GM19463 (cell line): ENCODE data around the gene BLNK.

Experiments used
- ATAC-seq: cut with Tn5 transposase; IDR thresholded peaks from one replicate; pipeline ENCODE4 v1.9.1; 2021; ENCODE audit warnings: mild to moderate bottlenecking, moderate library complexity; ENCODE audit not compliant: unreplicated experiment

BLNK gene

DNA sequence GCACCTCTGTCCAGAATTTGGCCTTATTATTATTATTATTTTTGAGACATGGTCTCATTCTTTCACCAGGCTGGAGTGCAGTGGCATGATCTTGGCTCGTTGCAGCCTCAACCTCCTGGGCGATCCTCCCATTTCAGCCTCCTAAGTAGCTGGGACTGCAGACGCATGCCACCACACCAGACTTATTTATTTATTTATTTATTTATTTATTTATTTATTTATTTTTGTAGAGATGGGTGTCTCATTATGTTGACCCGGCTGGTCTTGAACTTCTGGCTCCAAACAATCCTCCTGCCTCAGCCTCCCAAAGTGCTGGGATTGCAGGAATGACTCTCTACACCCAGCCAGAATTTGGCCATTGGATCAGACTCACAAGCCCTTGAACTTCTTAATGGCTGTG, 6.4 kb downstream of the BLNK start:
- ATAC-seq: no peak

GRCh38 chr10:96263669-96264068, 7.7 kb downstream of the BLNK start:
- ATAC-seq: peak; percentile 37

DNA sequence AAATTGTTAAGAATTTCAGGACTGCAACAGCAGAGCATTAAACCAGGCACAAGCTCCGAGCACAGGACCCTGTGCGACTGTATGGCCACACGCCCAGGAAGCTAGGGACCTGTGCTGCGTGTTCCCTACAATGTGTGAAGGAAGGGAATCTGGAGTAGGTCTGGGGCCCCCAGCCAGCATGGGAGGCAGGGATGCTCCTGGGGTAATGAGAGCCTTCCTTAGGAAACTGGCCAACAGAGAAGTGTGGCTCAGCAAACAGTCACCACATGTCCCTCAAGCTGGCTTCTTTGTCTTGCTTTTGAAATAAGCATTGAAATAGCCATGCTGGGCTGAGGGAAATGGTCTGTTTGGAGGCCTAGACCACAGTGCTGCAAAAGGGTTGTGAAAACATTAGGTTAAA, 8.2 kb downstream of the BLNK start:
- ATAC-seq: no peak

DNA sequence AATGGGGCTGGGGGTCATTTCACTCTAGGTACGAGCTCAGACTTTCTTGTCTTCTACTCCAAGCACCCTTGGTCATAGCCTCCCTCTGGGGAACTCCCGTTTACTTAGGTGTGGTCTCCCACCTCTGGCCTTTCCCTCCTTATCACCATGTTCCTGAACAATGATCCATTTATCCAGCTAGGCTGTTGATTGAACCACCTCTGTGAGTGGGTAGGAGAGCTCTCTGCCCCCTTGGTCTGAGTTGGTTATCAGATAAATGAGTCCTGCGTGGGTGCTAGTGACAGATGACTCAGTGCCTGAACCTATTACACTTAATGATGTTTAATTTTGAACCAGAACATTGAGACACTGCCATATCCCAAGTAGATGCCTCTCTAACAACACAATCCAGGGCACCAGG, 9.4 kb downstream of the BLNK start:
- ATAC-seq: no peak

DNA sequence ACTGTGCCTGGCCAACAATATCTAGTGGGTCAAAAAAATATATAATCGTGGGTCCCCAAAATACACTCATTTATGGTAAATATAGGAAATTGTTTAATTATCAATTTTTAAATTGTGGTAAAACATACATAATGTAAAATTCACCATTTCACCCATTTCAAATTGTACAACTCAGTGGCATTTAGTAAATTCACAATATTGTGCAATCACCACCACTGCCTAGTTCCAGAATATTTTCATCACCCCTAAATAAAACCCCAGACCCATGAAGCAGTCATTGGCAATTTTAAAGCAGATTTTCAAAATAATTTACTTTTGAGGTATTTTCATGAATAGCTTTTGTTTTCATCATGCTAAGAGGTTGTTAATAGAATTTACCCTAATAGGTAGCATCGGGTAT, 10.2 kb downstream of the BLNK start:
- ATAC-seq: no peak

DNA sequence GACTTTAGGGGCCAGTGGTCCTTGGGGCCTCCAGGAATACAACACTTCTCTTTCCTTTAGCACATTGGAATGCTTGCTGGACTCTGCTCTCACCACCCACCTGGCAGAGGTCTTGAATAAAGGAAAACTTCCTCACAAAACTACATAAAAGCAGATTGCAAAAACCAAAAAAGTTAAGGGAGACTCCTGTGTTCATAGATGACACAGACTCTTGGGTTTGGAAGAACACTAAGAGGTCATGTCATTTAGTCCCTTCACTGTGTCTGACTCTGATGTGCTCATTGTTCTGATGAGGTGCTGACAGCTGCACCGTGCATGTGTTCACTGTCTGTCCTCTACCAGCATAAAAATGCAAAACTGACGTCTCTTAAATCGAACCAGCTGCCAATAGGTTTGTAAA, 11.4 kb downstream of the BLNK start:
- ATAC-seq: peak; percentile 39

DNA sequence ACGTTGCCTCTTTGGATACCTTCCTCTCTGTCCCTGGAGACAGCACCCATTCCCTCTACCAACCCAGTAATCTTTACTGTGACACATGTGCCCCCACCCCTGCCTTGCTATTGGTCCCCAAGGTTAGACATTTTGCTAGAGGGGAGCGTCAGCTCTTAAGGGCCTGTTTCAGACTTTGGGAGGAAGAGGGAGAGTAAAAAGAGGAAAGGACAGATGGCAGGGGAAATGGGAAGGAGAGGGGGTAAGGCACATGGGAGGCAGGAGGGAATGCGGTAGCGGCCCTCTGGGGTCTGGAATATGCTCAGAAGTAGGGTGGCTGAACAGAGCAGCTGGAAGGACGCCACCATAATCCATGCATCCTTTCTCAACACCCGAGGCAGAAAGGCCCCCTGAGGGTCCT, 12.2 kb downstream of the BLNK start:
- no peak for ATAC-seq

DNA sequence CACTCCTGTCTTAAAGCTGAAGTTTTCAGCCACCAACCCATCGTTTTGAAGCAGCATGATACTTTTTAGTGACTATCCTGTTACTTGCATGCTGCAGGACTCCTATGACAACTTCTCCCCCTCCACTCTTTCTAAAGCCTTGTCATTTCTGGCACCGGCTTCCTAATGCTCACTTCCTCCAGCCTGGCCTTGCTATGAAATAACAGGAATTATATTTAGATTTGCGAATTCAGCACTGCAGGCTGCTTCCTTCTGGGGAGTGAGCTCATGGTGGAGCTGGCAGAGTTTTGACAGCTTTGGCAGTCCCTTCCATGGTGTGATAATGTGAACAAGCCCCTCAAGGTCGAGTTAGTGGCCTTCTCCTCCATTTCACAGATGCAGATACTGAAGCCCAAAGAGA, 13.4 kb downstream of the BLNK start:
- ATAC-seq: no peak

- no peak for ATAC-seq
Measured at GRCh38 chr10:96255549-96256333, 15.6 kb downstream of the BLNK start.

GRCh38 chr10:96254976-96255375, 16.4 kb downstream of the BLNK start:
- ATAC-seq: no peak

DNA sequence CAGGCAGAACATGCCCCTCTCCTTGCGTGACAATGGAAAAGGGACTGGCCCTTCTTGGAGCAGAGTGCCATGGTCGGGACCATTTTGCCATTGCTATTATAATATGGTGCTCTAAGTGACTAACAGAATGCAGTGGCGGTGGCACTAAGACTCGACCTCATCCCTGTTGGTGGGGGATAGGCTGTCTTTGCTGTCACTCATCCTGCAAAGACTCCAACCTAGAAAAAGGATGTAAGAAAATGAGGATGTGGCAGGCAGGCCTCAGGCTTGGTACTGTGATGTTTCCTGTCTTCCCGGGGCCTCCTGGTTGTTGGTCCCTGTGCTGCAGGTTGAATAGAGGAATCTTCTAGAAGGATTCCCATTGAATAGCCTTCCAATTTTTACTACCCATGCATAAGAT, 18.6 kb downstream of the BLNK start:
- ATAC-seq: no peak

DNA sequence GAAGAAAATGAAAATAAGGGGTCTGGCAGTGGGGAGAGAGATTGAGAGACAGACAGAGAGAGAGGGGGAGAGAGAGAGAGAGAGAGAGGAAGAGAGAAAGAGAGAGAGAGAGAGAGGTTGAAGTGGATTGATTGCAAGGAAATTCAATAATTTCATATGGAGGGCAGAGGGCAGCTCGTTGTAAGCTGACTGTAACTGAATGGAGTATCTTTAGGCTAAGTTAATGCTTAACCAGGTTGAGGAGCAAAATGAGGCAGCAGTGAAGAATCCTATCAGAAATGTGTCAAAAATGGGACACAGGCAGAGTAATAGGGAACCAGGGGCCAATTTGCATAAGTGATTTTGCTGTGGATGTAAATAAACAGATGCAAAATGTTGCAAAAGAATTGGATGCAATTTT, 21.0 kb downstream of the BLNK start:
- no peak for ATAC-seq

GRCh38 chr10:96249264-96249663, 22.1 kb downstream of the BLNK start:
- ATAC-seq: no peak

GRCh38 chr10:96244354-96244753, 27.0 kb downstream of the BLNK start:
- peak; percentile 98 for ATAC-seq

DNA sequence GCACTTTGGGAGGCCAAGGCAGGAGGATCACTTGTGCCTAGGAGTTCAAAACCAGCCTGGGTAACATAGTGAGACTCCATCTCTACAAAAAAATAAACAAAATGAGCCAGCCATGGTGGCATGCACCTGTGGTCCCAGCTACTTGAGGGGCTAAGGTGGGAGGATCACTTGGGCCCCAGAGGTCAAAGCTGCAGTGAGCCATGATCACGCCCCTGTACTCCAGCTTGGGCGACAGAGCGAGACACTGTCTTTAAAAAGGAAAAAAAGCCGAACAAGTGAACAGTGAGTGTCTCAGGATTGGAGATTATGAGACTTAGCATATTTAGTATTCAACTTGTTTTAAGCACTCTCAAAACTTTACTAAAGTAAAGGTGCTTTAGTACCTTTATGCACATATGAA, 28.1 kb downstream of the BLNK start:
- ATAC-seq: no peak

- no peak for ATAC-seq
Measured at GRCh38 chr10:96242822-96243221, 28.5 kb downstream of the BLNK start.

DNA sequence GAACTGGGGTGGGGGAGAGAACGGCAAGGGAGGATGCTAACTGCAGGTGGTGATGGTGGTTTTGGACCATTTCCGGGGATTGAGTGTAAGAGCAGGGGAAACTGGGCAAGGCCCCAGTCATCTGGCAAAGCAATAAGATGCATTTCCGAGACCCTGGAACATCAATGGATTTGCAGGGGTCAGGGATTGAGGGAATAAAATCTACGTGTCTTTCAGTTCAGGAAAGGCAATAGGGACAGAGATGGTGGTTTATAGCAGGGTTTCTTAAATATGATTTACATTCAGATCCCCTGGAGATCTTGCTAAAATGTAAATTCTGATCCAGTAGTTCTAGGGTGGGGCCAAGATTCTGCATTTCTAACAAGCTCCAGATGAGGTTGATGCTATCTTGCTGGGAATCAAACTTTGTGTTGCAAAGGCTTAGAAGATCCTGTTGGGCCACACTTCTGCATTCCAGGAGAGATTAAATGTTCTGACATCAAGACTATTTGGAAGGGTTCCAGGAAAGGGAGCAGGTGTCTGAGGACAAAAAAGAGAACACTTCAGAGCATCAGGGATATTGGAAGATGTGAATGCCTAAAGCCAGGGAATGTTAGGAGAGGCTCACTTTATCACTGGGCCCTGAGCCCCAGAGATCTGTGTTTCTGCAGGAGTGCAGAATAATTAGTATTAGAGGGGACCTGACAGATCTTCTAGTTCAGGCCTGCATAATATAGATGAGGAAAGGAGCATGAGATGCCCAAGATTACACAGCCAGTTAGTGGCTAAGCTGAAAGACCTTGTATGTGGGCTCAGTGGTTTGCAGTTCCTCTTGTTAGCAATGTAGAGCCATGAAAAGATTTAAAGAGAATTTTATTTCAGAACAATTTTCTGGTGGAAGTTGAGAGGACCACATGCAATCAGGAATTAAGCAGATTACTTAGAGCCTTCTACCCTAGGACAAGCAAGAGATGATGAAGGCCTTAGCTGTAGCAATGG, 32.4 kb downstream of the BLNK start:
- no peak for ATAC-seq

DNA sequence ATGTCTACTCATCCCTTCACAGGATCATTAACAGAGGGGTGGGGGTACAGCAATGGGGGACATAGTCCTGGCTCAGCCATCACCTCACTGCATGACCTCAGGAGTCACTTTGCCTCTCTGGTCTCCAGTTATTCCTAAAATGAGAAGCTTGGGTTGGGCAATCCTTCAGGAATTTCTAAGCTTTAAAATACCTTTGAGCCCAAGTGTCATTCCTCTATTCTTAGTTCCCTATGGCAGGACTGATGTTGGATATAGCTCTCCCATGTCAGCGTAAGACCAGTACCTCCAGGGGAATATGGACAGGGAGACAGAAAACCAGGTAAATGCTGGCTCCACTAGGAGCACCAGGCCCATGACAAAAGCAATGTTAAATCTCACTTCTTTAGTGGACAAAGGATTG, 34.5 kb downstream of the BLNK start:
- ATAC-seq: no peak

- no peak for ATAC-seq
Measured at GRCh38 chr10:96236090-96236478, 35.3 kb downstream of the BLNK start.

DNA sequence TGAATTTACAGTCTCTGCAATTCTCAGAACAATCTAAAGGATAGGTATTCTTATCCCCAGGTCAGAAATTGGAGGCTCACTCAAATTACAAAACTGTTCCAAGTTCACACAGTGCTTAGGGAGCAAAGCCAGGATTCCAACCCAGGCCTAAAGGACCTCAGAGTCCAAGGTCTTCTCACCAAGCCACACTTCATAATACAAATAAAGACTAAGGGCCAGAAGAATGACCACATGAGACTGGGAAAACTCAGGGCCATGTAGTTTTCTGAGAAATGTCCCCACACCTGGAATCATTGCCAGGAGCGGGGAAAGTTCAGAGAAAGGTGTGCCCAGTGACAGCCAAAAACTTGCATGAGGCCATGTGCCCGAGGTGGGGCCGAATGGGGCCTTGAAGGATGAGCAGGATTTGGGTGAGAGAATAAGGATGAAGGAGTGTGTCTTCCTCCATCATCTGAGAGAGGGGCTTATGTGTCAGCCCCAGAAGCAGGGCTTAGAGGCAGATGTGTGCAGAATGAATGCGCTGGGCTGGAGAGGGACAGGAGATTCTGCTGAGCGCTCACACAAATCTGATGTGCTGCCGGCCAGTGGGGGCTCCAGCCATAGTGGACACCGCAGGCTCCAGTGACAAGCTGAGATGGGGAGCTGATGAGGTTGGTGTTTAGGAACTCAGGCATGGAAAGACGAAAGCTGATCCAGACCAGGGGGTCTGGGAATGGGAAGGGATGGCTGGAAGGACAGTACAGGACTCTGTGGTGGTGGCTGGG, 35.9 kb downstream of the BLNK start:
- no peak for ATAC-seq

DNA sequence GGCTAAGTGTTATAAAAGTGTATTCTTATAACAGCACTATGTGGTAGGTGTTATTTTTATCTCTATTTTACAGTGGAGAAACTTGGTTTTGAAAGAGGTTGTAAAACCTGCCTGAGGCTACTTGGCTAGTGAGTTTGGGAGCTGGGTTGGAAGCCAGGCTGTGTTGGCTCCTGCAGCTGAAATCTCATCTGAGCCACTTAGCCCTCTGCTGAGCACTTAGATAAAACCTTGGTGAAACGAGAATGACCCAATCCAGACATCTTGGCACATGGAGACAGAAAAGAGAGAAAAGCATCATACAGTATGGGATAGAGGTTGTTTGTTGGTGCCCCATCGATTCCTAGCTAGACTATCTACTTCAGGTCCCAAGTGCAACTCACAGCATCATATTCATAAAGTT, 37.4 kb downstream of the BLNK start:
- ATAC-seq: no peak
